SK-N-MC (cell line): ENCODE data around the gene EVX2.

Experiments used
- DNase-seq: peaks from one replicate; pipeline ENCODE4 v3.0.0-alpha.2; 2011; ENCODE audit warnings: low read depth, low spot score
- H3K27ac ChIP-seq: fragments of 200-600 bp; sonication (generic); 2 replicates; pipeline ENCODE4 v1.5.1; 2016; ENCODE audit warnings: mixed run types
- H3K36me3 ChIP-seq: fragments of 200-600 bp; sonication (generic); 2 replicates; pipeline ENCODE4 v1.6.1; 2017; ENCODE audit warnings: antibody characterized with exemption, low read length, mixed read lengths; ENCODE audit not compliant: insufficient read depth
- H3K4me3 ChIP-seq: fragments of 200-600 bp; sonication (generic); 2 replicates; pipeline ENCODE4 v1.5.1; 2016
- H3K9ac ChIP-seq: fragments of 200-600 bp; sonication (generic); 2 replicates; pipeline ENCODE4 v1.8.0; 2017; ENCODE audit warnings: mixed run types, mixed read lengths; ENCODE audit not compliant: insufficient read length
- H3K9me3 ChIP-seq: fragments of 200-600 bp; sonication (generic); 2 replicates; pipeline ENCODE4 v1.6.1; 2017; ENCODE audit warnings: low read depth, mild to moderate bottlenecking, antibody characterized with exemption, low read length, moderate library complexity, mixed read lengths
- EZH2 ChIP-seq: fragments of 200-600 bp; sonication (generic); IDR thresholded peaks from one replicate; pipeline ENCODE4 v1.6.1; 2017; ENCODE audit warnings: antibody characterized with exemption
- FOXP2 ChIP-seq: optimal IDR thresholded peaks from 2 replicates; pipeline ENCODE3; 2011; ENCODE audit warnings: mild to moderate bottlenecking, moderate library complexity; ENCODE audit not compliant: insufficient read depth; ENCODE audit errors: extremely low read length, control extremely low read depth
- POLR2AphosphoS5 ChIP-seq: IDR thresholded peaks from 2 replicates; pipeline ENCODE4 v1.6.1; 2012; ENCODE audit warnings: mild to moderate bottlenecking, low read depth, low read length, borderline replicate concordance

The EVX2 gene

DNA sequence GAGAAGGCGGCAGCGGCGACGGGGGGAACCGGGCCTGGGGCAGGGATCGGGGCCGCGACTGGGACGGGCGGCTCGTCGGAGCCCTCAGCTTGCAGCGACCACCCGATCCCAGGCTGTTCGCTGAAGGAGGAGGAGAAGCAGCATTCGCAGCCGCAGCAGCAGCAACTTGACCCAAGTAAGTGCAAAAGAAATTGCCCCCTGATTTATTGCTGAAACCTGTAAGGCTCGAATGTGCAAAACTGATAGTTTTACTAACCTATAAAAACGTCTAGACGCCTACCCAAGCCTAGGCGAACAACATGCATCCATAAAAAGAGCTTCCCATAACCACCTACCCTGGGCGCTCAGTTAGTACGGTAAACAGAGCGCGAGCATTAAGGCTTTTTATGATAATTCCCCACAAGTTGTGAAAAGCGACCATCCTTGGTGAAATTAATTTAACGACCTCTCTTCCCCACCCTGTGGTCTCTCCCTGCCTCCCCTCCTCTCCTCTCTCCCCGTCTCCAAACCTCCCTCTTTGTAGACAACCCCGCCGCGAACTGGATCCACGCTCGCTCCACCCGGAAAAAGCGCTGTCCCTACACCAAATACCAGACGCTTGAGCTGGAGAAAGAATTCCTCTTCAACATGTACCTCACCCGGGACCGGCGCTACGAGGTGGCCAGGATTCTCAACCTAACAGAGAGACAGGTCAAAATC, 39.8 kb upstream of the EVX2 start:
- Histone ChIP-seq H3K4me3 (peak overlapping the region; percentile 93), H3K9me3 (no peaks in the 10 kb centered on the region), H3K9ac (peak overlapping the region; percentile 84), H3K36me3 (peaks cover 12% of the 10 kb centered on the region; the same call in 1 of the 2 replicates), H3K27ac (no peak overlapping the region)
- TF ChIP-seq FOXP2 = no peak
- no peak for TF ChIP-seq EZH2
- no peak for TF ChIP-seq POLR2AphosphoS5
- no peak for DNase-seq

DNA sequence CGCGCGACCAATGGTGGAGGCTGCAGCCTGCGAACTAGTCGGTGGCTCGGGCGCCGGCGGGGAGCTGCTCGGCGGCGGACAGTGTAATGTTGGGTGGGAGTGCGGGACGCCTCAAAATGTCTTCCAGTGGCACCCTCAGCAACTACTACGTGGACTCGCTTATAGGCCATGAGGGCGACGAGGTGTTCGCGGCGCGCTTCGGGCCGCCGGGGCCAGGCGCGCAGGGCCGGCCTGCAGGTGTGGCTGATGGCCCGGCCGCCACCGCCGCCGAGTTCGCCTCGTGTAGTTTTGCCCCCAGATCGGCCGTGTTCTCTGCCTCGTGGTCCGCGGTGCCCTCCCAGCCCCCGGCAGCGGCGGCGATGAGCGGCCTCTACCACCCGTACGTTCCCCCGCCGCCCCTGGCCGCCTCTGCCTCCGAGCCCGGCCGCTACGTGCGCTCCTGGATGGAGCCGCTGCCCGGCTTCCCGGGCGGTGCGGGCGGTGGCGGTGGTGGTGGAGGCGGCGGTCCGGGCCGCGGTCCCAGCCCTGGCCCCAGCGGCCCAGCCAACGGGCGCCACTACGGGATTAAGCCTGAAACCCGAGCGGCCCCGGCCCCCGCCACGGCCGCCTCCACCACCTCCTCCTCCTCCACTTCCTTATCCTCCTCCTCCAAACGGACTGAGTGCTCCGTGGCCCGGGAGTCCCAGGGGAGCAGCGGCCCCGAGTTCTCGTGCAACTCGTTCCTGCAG, 39.1 kb upstream of the EVX2 start, which contains the start of gene HOXD9:
Gene HOXD9, plus strand, starts transcription at position 37 of the 728 bp plus-strand sequence. Its CDS starts 50 bp downstream, at position 87.
- no peak for DNase-seq
- peak within 1 kb of the TSS; percentile 93 for H3K4me3 ChIP-seq
- TF ChIP-seq FOXP2 (no peak), POLR2AphosphoS5 (peak; percentile 54)

DNA sequence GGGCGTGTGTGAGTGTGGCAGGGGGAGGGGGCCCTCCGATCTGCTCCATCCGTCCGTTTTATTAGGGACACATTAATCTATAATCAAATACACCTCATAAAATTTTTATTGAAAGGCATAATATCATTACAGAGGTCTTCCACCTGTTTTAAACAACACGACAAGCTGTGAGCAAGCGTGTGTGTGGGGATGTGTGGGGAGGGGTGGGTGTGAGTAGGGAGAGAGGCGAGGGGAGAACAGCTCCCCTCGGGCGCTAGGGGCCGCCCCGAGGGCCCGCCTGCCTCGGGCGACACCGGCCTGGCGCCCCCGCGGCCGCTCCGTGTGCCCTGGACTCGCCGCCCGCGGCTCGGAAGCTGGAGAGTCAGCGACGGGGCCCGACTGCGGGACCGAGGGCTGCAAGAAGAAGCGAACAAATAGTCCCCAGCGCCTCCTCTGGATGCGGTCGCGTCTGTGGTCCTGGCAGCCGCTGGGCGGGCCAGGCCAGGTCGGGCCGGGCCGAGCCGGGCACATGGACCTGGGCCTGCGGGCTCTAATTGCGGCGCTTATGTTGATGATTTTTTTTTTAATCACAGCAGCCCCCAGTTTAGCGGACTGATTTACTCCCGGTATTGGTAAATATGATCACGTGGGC, 38.4 kb upstream of the EVX2 start:
- Histone ChIP-seq H3K36me3 (peaks cover 25% of the 10 kb centered on the region; the same call in 1 of the 2 replicates), H3K9ac (peak overlapping the region; percentile 84), H3K4me3 (peak overlapping the region; percentile 93), H3K27ac (no peak overlapping the region), H3K9me3 (no peaks in the 10 kb centered on the region)
- TF ChIP-seq FOXP2 = no peak
- TF ChIP-seq POLR2AphosphoS5 = no peak
- TF ChIP-seq EZH2 = no peak
- DNase-seq = no peak

More for the DNA sequence above, 39.1 kb upstream of the EVX2 start, which contains the start of gene HOXD9:
- Histone ChIP-seq H3K27ac (no peak within 1 kb of the TSS), H3K9me3 (no peaks in the 10 kb centered on the region), H3K36me3 (peaks cover 18% of the 10 kb centered on the region; the same call in 1 of the 2 replicates), H3K9ac (peak within 1 kb of the TSS; percentile 84)

DNA sequence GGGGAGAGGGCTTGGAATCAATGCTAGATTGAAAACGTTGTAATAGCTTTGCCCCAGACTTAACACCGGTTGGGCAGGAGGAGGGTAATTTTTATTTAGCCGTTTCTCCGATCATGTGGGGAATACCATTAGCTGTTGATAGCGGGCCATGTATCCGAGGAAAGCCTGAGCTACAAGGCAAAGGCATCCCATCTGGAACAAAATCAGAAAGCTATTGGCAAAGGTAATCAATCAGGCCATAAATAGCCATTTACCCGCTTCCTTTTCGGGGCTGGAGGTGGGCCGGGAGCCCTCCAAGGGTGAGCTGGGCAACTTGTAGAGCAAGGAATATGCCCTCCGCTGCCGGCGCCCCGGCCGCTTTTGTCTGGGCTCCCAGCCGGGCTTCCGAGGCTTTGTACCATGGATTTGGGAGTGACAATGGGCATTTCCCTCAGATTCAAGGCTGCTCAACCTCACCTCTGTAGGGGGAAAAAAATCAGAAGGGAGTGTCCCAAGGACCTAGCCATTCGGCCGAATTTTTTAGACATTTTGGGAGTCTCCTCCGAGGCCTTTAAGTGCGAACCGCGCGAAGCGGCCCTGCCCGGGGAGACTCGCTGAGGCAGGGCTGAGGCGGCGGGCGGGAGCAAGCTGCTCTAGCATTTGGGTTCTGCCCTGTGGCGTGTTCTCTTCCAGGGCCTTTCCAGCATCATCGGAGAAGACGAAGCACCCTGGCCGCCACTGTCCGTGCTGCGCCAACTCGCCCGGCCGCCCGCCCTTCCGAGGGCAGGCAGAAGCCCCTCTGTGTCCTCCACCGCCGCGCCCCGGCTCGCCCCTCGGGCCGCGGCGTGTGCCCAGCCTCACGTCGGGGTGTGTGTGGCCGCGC, 37.7 kb upstream of the EVX2 start:
- Histone ChIP-seq H3K9me3 (no peaks in the 10 kb centered on the region), H3K4me3 (peak overlapping the region; percentile 93), H3K36me3 (peaks cover 33% of the 10 kb centered on the region; the same call in 1 of the 2 replicates), H3K9ac (no peak overlapping the region), H3K27ac (0 out of 2 replicates have a peak overlapping the region, but pooled peaks have one; percentile 28)
- TF ChIP-seq EZH2 (no peak), POLR2AphosphoS5 (no peak), FOXP2 (no peak)
- DNase-seq = no peak

DNA sequence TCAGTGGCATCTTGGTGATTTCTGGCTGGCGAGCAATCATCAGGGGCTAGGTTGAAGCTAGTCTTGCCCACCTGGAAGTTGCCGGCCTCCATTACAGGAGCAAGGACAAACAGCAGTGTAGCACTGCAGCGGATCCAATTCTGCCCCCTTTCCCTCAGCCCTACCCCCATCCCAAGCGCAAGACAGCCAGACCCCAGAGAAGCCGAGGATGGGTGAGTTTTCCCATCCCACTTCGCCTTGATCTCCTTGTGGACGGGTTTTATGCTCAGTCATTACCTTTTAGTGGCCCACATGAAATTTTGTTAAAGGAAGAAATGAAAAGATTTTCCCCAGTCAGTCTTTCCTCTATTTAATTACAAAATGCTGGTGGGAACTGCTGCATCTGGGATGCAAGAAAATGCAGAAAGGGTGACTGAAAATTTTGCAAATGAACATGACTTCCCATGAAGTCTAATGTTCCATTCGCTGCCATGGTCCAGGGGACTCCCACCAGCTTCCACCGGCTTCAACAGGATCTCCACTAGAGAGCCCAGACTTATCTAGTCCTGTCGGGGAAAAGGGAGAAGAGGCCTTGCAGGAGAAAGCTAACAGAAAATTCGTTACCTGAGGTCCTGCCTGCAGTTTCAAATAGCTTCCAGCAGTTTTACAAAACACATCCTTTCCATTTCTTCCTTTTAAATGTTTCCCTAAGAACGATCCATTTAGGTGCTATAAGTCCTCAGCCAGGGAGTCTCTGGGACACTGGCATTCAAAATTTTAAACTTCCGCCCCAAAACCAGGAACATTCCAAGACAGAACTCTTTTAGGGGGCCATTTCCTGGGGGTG, 36.8 kb upstream of the EVX2 start:
- Histone ChIP-seq H3K4me3 (no peak overlapping the region), H3K27ac (peak overlapping the region; percentile 28; the same call in 1 of the 2 replicates), H3K36me3 (peaks cover 41% of the 10 kb centered on the region; the same call in 1 of the 2 replicates), H3K9ac (no peak overlapping the region), H3K9me3 (no peaks in the 10 kb centered on the region)
- TF ChIP-seq FOXP2 = no peak
- no peak for TF ChIP-seq POLR2AphosphoS5
- no peak for DNase-seq

DNA sequence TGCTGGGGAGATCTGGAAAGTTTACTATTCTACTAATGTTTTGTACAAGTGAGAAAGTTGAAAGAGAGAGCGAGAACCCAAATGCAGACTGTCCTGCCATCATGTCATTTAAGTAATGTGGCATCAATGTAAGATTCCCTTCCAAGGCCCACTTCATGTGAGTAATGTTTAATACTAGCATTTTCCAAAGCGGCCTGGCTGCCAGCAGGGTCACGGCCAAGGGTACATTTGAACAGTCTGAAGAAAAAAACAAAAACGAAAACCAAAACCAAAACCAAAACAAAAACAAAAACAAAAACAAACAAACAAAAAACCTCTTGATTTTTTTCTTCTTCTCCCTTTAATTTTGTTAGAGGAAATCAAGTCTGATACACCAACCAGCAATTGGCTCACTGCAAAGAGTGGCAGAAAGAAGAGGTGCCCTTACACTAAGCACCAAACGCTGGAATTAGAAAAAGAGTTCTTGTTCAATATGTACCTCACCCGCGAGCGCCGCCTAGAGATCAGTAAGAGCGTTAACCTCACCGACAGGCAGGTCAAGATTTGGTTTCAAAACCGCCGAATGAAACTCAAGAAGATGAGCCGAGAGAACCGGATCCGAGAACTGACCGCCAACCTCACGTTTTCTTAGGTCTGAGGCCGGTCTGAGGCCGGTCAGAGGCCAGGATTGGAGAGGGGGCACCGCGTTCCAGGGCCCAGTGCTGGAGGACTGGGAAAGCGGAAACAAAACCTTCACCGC, 35.0 kb upstream of the EVX2 start:
- peak overlapping the region; percentile 10; the same call in 1 of the 2 replicates for H3K27ac ChIP-seq
- DNase-seq = no peak
- no peaks in the 10 kb centered on the region for H3K9me3 ChIP-seq
- H3K9ac ChIP-seq = no peak overlapping the region
- peaks cover 52% of the 10 kb centered on the region; the same call in 1 of the 2 replicates for H3K36me3 ChIP-seq
- H3K4me3 ChIP-seq = no peak overlapping the region
- TF ChIP-seq FOXP2 (no peak), POLR2AphosphoS5 (no peak), EZH2 (no peak)
